ENCODE measurements around the gene CPA5.

The CPA5 gene

GRCh38 chr7:130379532-130379920, 34.9 kb downstream of the CPA5 start:
- no peak for TF ChIP-seq CTCF (IDR thresholded peaks at IDR 0.05; ENCODE audit: low read depth, low read length)
- DNase-seq: no peak
- Histone ChIP-seq H3K4me3 (ENCODE audit: low read depth, low read length) (no peak overlapping the region), H3K36me3 (no peaks in the 10 kb centered on the region), H3K27me3 (ENCODE audit: insufficient read depth, low read depth, severe bottlenecking) (no peaks in the 10 kb centered on the region), H3K27ac (peak overlapping the region; percentile 65), H3K9me3 (ENCODE audit: severe bottlenecking) (peaks cover 3% of the 10 kb centered on the region)

- peak; percentile 81 for DNase-seq
- TF ChIP-seq CTCF (IDR thresholded peaks at IDR 0.05; ENCODE audit: low read depth, low read length): no peak
- H3K36me3 ChIP-seq: no peaks in the 10 kb centered on the region
- no peaks in the 10 kb centered on the region for H3K27me3 ChIP-seq (ENCODE audit: insufficient read depth, low read depth, severe bottlenecking)
- H3K4me3 ChIP-seq (ENCODE audit: low read depth, low read length): no peak within 1 kb of the TSS
- H3K9me3 ChIP-seq (ENCODE audit: severe bottlenecking): peaks cover 3% of the 10 kb centered on the region
- peak within 1 kb of the TSS; percentile 65 for H3K27ac ChIP-seq
Observed at GRCh38 chr7:130379921-130380860, 35.6 kb downstream of the CPA5 start, which contains the start of gene CPA1. Gene CPA1, plus strand, starts transcription at chr7:130380494. Its CDS starts 27 bp downstream, at chr7:130380521.

- H3K27ac ChIP-seq: peak overlapping the region; percentile 65
- no peaks in the 10 kb centered on the region for H3K36me3 ChIP-seq
- no peaks in the 10 kb centered on the region for H3K27me3 ChIP-seq (ENCODE audit: insufficient read depth, low read depth, severe bottlenecking)
- DNase-seq: no peak
- TF ChIP-seq CTCF (IDR thresholded peaks at IDR 0.05; ENCODE audit: low read depth, low read length): no peak
- H3K9me3 ChIP-seq (ENCODE audit: severe bottlenecking): peaks cover 3% of the 10 kb centered on the region
- no peak overlapping the region for H3K4me3 ChIP-seq (ENCODE audit: low read depth, low read length)
Observed at GRCh38 chr7:130380861-130381455, 36.3 kb downstream of the CPA5 start.

GRCh38 chr7:130381468-130382312, 37.1 kb downstream of the CPA5 start:
- no peak for DNase-seq

More at GRCh38 chr7:130381468-130382312, 37.1 kb downstream of the CPA5 start:
- H3K36me3 ChIP-seq: no peaks in the 10 kb centered on the region
- TF ChIP-seq CTCF (IDR thresholded peaks at IDR 0.05; ENCODE audit: low read depth, low read length): no peak
- H3K4me3 ChIP-seq (ENCODE audit: low read depth, low read length): no peak overlapping the region
- H3K27ac ChIP-seq: no peak overlapping the region; the same call in 1 of the 2 replicates
- no peaks in the 10 kb centered on the region for H3K27me3 ChIP-seq (ENCODE audit: insufficient read depth, low read depth, severe bottlenecking)
- H3K9me3 ChIP-seq (ENCODE audit: severe bottlenecking): no peaks in the 10 kb centered on the region

Data from WERI-Rb-1 (cell line).